ENCODE measurements around the gene PEAK1.
"Not testable (repeated sequence)": the region's sequence is repeated elsewhere in the genome, so short reads cannot be mapped to it uniquely, and the experiment has no call there.

PEAK1 gene

DNA sequence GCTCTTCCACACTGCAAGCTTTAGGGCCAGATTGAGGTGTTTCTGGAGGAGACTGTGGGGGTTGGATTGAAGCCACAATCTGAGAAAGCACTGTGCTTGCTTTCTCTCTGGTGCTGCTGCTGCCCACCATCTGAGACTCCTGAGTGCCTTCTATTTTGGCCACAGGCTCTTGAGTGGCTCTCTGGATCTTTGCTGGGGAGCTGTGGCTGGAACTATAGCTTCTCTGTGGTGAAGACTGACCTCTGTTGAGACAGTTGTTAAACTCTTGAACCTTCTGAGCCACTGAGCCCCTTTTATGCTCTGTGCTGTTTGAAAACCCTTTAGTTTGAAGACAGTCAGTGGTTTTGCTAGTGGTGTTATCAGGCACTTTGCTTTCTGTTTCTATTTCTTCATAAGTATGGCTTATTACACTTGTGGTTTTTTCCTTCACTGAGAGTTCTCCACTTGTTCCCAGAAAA is 240.3 kb downstream of the PEAK1 start:
- no peak overlapping the region for H3K4me3 ChIP-seq (replicated peaks; ENCODE audit: low read depth, low read length)
- no peak for DNase-seq (ENCODE audit: low read depth)
- TF ChIP-seq, protein P1, sequence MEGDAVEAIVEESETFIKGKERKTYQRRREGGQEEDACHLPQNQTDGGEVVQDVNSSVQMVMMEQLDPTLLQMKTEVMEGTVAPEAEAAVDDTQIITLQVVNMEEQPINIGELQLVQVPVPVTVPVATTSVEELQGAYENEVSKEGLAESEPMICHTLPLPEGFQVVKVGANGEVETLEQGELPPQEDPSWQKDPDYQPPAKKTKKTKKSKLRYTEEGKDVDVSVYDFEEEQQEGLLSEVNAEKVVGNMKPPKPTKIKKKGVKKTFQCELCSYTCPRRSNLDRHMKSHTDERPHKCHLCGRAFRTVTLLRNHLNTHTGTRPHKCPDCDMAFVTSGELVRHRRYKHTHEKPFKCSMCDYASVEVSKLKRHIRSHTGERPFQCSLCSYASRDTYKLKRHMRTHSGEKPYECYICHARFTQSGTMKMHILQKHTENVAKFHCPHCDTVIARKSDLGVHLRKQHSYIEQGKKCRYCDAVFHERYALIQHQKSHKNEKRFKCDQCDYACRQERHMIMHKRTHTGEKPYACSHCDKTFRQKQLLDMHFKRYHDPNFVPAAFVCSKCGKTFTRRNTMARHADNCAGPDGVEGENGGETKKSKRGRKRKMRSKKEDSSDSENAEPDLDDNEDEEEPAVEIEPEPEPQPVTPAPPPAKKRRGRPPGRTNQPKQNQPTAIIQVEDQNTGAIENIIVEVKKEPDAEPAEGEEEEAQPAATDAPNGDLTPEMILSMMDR (IDR thresholded peaks at IDR 0.05; ENCODE audit: low read length, missing control alignments): no peak

DNA sequence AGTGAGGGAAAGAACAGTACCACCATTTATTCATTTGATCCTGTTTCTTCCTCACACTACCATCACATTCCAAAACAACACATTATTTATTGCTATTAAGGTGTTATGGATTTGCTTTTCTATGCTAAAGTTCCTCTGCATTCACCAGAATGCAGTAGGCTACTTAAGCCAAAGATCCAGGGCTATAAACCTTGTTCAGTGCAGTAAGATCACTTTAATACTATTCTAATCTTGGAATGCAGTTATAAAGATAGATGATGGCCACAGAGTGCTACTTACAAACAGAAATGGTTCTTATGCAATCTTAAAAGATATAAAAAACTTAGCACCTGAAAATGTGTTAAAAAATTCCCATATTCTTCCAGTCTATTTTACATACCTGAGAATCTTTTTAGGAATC is 241.5 kb downstream of the PEAK1 start:
- H3K4me3 ChIP-seq (replicated peaks; ENCODE audit: low read depth, low read length): no peak overlapping the region
- TF ChIP-seq, protein P1 (IDR thresholded peaks at IDR 0.05; ENCODE audit: low read length, missing control alignments): no peak
- no peak for DNase-seq (ENCODE audit: low read depth)

DNA sequence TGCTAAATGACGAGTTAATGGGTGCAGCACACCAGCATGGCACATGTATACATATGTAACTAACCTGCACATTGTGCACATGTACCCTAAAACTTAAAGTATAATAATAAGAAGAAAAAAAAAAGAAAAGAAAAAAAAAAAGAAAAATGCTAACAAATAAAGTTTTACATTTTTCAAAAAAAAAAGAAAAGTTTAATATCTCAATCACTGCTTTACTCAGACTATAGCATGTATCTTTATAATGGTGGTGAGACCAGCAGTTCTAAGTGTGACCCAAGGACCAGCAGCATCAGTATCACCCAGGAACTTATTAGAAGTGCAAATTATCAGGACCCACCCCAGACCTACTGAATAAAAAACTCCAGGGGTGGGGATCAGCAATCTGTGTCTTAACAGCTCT is 243.8 kb downstream of the PEAK1 start:
- not testable (repeated sequence) for H3K4me3 ChIP-seq (replicated peaks; ENCODE audit: low read depth, low read length); DNase-seq (ENCODE audit: low read depth)

DNA sequence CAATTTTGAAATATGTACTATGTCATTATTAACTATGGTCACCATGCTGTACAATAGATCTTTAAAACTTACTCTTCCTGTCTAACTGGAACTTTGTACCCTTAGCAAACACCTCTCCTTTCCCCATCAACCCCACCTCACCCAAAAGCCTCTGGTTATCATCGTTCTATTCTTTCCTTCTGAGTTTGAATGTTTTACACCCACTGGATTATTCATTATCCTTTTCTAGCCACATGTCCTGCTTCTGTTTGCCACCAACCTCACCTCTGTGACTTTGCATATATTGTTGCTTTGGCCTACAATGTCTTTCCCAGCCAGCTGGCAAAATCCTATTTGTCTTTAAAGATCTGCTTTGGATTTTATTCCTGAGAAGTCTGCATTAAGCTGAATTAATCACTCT is 246.4 kb downstream of the PEAK1 start:
- TF ChIP-seq, protein P1 (IDR thresholded peaks at IDR 0.05; ENCODE audit: low read length, missing control alignments): no peak
- no peak overlapping the region for H3K4me3 ChIP-seq (replicated peaks; ENCODE audit: low read depth, low read length)
- DNase-seq (ENCODE audit: low read depth): no peak

DNA sequence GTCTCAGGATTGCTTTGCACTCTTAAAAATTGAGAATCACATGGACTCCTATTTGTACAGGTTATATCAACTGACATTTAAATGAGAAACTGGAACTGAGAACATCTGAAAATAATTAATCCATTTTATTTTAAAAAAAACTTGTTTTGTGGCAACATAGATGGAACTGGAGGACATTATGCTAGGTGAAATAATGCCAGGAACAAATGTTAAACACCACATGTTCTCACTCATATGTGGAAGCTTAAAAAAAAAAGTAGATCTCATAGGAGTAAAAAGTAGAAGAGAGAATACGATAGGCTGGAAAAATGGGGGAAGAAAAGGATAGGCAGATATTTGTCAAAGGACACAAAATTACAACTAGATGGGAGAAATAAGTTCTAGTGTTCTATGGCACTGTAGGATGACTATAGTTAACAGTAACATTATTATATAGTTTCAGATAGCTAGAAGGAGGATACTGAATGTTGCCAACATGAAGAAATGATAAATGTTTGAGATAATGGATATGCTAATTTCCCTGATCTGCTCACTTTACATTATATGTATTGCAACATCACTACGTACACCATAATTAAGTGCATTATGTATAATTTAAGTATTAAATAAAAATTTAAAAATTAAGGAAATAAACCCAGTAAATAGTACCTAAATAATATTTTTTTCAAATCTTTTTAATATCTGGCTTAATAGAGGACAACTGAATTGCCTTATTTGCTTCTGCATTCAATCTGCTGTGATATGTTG is 248.5 kb downstream of the PEAK1 start:
- TF ChIP-seq, protein P1 (IDR thresholded peaks at IDR 0.05; ENCODE audit: low read length, missing control alignments): no peak
- DNase-seq (ENCODE audit: low read depth): no peak
- H3K4me3 ChIP-seq (replicated peaks; ENCODE audit: low read depth, low read length): no peak overlapping the region

DNA sequence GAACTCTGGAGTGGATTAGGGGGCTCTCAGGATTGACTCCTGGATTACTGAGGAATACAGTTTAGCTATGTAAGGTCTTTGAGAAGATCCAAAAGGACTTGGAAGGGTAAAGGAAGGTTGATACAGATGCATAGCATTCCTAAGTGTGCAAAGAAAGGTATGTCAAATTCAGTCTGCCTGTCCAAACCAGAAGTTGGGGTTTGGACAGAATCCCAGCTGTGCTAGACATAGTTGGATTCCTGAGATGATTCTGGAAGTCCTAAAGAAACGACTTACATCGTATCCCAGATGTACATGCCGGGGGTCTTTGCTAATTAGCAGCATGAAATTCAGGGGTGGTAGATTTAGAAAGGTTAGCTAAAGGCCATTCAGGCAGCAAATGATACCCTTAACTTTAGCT is 251.3 kb downstream of the PEAK1 start:
- peak; percentile 25 for DNase-seq (ENCODE audit: low read depth)
- TF ChIP-seq, protein P1 (IDR thresholded peaks at IDR 0.05; ENCODE audit: low read length, missing control alignments): no peak
- H3K4me3 ChIP-seq (replicated peaks; ENCODE audit: low read depth, low read length): no peak overlapping the region

DNA sequence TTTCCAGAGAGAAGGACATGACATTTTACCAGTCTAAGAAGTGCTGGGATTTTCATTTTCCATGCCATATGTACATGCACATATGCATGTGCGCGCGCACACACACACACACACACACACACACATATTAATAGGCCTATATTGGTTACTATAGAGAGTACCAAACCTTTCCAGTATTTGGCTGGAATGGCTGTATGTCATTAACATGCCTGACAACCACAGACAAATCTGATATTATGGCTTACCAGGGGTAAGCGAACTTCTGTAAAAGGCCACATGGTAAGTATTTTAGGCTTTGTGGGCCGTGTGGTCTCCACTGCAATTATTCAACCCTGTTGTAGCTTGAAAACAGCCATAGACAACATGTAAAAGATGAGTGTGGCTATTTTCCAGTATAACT is 251.8 kb downstream of the PEAK1 start:
- no peak for DNase-seq (ENCODE audit: low read depth)
- no peak overlapping the region for H3K4me3 ChIP-seq (replicated peaks; ENCODE audit: low read depth, low read length)
- TF ChIP-seq, protein P1 (IDR thresholded peaks at IDR 0.05; ENCODE audit: low read length, missing control alignments): no peak
